ENCODE results near the gene IL20. TPM values are rescaled to one million over a fixed set of nuclear protein-coding genes. Genes with fewer than 3 reads are reported as not detected.

The IL20 gene
- total RNA-seq, 4 donors from 2014 or later = not detected

DNA sequence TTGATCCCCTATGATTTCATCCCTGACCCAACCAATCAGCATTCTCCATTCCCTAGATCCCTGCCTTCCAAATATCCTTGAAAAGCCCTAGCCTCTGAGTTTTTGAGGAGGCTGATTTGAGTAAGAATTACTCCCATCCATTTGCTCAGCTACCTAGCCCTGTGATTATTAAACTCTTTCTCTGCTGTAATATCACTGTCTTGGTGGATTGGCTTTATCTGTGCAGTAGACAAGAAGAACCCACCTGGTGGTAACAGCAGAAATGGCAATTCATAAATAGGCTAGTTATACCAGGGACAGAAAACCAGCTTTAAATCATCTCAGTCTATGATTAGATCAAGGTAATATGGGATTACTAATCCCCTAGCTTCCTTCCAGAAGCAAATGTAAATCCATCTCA lies 13.0 kb downstream of the IL20 start:
- Histone ChIP-seq H3K27me3 (no peaks in the 10 kb centered on the region), H3K36me3 (no peaks in the 10 kb centered on the region), H3K4me3 (no peak overlapping the region), H3K27ac (no peak overlapping the region), H3K4me1 (no peaks in the 10 kb centered on the region), H3K9me3 (peaks cover 0 to 14% (median 6%) of the 10 kb centered on the region in 4 donors)
- DNase-seq = no peak
- TF ChIP-seq CTCF (IDR thresholded peaks at IDR 0.05) = no peak
- TF ChIP-seq POLR2A (IDR thresholded peaks at IDR 0.05) = no peak

DNA sequence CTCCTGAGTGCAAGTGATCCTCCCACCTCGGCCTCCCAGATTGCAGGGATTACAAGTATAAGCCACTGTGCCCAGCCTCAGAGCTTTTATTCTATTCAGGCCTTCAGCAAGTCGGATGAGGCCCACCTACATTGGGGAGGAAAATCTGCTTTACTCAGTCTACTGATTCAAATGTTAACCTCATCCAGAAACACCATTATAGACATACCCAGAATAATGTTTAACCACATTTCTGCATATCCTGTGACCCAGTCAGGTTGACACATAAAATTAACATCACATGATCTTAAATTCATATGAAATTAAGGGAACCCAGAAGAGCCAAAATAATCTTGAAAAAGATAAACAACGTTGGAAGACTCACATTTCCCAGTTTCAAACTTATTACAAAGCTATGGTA lies 14.9 kb downstream of the IL20 start:
- Histone ChIP-seq H3K4me3 (no peak overlapping the region), H3K27ac (no peak overlapping the region), H3K4me1 (no peaks in the 10 kb centered on the region), H3K36me3 (no peaks in the 10 kb centered on the region), H3K27me3 (no peaks in the 10 kb centered on the region), H3K9me3 (peaks cover 0 to 14% (median 6%) of the 10 kb centered on the region in 4 donors)
- no peak for DNase-seq
- TF ChIP-seq POLR2A (IDR thresholded peaks at IDR 0.05) (no peak), CTCF (IDR thresholded peaks at IDR 0.05) (no peak)

DNA sequence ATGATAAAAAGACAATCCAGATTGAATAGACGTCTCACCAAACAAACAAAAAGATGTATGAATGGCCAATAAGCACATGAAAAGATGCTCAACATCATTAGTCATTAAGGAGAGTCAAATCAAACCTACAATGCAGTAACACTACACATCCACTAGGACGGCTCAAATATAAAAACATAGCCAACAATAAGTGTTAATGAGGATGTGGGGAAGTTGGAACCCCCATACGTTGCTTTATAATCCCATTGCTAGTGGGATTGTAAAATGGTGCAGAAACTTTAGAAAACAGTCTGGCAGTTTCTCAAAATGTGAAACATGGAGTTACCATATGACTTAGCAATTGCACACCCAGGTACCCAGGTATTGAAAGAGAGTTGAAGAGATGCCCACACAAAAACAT lies 17.1 kb downstream of the IL20 start:
- Histone ChIP-seq H3K4me3 (no peak overlapping the region), H3K9me3 (peaks cover 0 to 14% (median 6%) of the 10 kb centered on the region in 4 donors), H3K27ac (no peak overlapping the region), H3K27me3 (no peaks in the 10 kb centered on the region), H3K36me3 (no peaks in the 10 kb centered on the region), H3K4me1 (no peaks in the 10 kb centered on the region)
- no peak for DNase-seq
- no peak for TF ChIP-seq POLR2A (IDR thresholded peaks at IDR 0.05)
- peak in 1 of 6 experiments; percentile 12 for TF ChIP-seq CTCF (IDR thresholded peaks at IDR 0.05)

GRCh38 chr1:206883160-206883559 lies 17.7 kb downstream of the IL20 start:
- no peaks in the 10 kb centered on the region for H3K27me3 ChIP-seq

GRCh38 chr1:206883876-206884275 lies 18.5 kb downstream of the IL20 start:
- H3K27ac ChIP-seq = no peak overlapping the region
- H3K27me3 ChIP-seq = no peaks in the 10 kb centered on the region
- peaks cover 0 to 1% (median under 1%) of the 10 kb centered on the region in 4 donors for H3K9me3 ChIP-seq
- no peak for DNase-seq
- no peaks in the 10 kb centered on the region for H3K36me3 ChIP-seq
- TF ChIP-seq CTCF (IDR thresholded peaks at IDR 0.05) (no peak), POLR2A (IDR thresholded peaks at IDR 0.05) (no peak)
- H3K4me3 ChIP-seq = no peak overlapping the region
- H3K4me1 ChIP-seq = no peaks in the 10 kb centered on the region

More at GRCh38 chr1:206883160-206883559, 17.7 kb downstream of the IL20 start:
- Histone ChIP-seq H3K4me3 (no peak overlapping the region), H3K9me3 (peaks cover 0 to 8% (median 5%) of the 10 kb centered on the region in 4 donors), H3K27ac (no peak overlapping the region), H3K36me3 (no peaks in the 10 kb centered on the region), H3K4me1 (no peaks in the 10 kb centered on the region)
- TF ChIP-seq POLR2A (IDR thresholded peaks at IDR 0.05) (no peak), CTCF (IDR thresholded peaks at IDR 0.05) (no peak)
- DNase-seq = no peak
